GM18499 (cell line): ENCODE data around the gene DDAH1.

Experiments used
- ATAC-seq: cut with Tn5 transposase; IDR thresholded peaks from one replicate; pipeline ENCODE4 v1.9.1; 2021; ENCODE audit warnings: moderate number of reproducible peaks; ENCODE audit not compliant: insufficient read depth, unreplicated experiment

The DDAH1 gene

DNA sequence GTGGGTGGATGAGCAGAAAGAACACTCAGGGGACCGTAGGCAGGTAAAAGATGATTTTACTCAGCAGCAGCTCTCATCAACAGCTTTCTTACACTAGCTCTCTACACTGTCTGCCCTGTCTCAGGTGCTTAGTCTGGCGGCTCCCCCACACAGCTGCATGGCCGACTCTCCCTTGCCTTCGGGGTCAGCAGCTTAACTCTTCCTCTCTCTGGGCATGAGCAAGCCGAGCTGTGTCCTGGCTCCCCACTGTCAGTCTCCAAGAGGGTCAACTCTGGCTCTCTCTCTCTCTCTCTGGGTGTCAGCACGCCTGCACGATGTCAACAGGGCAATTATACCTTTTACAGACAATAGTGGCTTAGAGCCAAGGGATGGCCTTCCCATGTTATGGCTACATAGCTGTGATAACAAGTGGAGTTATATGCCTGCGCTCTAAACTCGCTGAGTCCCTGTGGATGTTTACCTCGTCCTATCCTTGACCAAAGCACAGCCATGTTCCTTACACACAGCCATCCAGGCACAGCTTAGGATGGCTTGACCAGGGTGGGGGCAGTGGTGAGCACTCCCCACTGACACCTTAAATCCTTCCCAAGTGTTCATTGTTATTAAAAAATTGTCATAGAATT, 185.4 kb downstream of the DDAH1 start:
- ATAC-seq, result no peak

DNA sequence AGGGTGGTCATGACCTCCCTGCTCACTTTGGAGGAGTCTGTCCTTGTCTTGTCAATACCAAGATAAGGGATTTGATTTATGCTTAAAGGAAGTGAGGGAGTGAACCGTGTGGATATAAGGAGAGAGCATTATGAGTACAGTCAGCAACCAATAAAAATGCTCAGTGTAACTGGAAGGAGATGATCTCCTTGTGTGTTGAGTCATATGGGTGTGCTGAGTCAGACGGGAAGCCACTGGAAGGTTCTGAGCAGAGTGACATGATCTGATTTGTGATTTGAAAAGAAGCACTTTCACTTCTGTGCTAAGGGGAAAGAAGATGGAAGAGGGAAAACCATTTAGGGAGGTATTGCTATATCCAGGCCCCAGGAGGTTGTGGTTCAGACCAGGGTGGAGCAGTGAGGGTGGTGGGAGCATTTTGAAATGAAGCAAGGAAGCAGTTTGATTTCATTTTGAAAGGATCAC, 186.1 kb downstream of the DDAH1 start:
- ATAC-seq, result peak; percentile 29

DNA sequence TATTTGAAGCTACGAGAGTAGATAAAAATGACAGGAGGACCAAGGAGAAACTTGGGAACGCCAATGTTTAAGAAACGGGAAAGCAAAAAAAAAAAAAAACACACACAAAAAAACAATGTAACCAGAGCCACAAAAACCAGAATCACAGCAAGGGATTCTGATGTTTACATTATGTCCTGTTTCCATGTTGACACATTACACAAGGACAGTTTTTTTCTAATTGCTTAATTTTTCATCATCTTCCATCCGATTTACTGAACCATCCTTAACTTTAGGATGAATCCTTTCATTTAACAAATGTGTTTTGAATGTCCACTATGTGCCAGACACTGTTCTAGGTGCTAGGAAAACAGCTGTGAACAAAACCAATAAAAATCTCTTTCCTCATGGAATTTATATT, 187.2 kb downstream of the DDAH1 start:
- no peak for ATAC-seq

DNA sequence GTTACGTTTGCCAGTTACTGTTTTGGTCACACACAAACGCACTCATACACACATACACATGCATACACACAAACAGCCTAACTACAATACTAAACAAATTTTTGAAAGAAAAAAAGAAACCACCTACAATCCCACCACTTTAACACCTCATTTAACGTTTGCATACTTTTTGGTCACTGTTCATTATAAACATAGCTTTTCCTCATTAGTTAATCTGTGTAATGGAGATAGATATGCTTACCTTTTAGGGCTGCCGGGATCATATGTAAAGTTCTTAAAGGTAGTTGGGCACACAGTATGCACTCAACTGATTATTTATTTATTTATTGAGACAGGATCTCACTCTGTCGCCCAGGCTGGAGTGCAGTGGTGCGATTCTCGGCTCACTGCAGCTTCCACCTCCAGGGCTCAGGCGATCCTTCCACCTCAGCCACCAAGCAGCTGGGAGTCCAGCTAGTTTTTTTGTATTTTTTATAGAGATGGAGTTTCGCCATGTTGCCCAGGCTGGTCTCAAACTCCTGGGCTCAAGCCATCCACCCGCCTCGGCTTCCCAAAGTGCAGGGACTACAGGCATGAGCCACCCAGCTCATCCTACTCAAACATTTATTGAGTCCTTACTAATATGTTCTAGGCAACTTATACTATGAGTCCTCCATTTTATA, 187.8 kb downstream of the DDAH1 start:
- no peak for ATAC-seq

DNA sequence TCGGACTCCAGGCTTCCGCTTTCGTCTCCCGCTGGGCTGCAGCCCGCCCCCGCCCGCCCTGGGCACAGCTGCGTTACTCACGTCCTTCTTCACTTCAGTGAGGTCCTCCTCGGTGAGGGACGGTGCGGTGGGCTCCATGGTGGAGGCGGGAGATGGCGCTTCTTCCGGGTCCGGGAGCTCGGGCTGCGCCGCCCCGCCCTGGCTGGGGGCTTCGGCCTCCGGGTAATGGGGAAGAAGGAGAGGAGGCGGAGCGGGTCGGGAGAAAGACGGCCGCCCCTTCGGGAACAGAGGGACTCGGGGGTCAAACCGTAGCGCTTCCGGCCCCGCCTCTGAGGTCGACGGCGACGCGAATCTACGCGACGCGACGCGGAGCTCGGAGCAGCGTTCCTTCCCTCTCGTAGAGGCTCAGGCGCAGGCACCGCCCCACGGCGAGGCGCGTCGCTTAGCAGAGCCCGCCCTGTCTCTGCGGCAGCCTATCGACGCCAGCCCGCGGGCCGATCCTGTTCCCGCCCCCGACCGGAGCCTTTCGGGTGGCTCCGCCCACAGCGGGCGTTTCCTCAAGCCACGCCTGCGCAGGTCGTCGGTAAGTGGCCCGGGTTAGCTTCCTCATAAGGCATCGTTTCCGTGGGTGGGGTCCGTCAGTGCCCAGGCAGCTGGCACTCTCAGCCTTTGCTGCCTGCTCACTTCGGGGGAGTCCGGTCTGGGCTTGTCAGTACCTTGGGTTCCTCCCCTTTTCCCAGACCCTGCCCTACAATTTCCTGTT, 188.6 kb downstream of the DDAH1 start, which contains the start of gene BCL10:
Gene BCL10, minus strand, starts transcription at position 418 of the 763 bp plus-strand sequence. Its CDS starts 280 bp downstream, at position 138.
- peak; percentile 83 for ATAC-seq

DNA sequence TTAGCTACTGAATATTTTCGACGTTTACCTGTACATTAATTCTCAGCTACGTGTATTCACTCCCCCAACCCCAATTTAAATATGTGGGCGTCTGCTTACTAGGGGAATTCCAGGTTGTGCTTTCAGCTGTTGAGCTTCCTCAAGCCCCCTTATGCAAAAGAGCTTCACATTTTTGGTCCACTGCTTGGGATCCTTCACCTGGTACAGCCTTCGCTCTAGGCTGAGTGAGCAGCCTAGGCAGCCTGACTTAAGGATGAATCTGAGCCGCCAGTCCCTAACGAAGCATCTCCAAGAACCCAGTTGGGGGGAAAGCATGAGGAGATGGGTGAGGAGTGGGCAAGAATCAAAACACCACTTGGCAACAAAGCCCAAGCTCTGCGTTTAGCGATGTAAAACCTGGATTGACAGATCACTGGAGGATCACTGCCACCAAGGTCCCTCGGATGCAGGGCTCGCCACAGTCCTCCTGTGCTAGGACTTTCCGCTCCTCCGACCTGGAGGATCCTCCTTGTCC, 189.2 kb downstream of the DDAH1 start:
- no peak for ATAC-seq

DNA sequence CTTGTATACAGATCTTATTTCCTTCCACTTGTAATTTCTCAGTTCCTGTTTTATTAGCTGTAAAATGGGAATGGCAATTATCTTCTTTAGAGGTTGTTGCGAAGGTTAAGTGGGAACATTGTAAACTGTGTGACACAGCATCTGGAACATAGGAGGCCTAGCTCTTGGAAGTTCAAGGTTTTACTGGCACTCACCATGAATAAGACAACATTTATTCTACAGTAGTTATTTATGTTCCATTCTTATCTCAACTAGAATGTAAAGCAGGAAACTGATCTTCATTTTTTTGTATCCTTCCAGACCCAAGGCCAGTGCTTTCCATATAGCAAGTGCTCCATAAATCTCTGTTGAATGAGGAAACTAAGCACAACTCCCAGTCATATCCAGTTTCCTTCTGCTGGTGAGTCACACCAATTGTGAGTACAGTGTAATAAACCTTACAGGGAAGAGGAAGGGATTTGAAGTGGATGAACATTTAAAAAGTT, 189.9 kb downstream of the DDAH1 start:
- ATAC-seq, result no peak

DNA sequence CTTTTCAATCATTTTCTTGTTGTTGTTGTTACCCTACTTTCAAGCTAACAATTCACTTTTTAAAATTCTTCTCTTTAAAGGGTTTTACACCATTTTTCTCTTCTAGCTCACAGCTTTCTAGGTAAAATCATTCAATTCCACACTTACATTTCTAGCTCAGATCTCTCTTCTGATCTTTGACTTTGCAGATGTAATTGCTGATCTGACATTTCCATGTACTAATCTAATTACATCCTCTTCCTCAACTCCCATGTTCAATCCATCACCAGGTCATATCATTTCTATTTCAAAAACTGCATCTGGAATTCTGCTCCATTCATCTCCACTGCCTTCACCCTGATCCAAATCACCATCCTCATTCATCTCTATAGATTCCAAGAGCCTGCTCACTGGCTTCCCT, 191.6 kb downstream of the DDAH1 start:
- no peak for ATAC-seq

DNA sequence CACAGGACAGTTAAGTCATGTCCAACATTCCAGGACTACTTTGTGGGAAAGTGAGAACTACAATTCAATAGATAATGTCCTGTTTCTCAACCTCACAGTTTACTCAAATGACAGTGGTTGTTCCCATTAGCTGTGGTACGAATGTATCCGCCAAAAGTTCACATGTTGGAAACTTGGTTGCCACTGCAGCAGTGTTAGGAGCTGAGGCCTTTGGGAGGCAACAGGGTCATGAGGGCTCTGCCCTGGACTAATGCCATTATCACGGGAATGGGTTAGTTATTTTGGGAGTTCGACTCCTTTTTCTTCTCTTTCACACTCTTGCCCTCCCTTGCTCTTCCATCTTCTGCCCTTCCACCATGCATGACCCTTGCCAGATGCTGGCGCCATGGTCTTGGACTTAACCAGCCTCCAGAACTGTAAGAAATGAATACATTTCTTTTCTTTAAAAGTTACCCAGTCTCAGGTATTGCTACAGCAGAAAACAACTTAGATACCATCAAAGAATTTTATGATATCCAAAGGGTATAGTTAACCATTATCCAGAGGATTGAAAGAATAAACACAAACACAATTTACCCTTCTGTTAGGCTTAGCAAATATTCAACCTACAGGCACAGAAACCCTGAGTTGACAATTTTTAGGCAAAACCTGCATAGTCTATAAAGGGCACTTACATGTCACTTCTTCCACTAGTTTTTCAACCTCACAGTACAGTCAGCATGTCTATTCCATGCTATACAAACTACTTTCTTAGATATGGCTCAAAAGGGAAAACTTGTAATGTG, 196.0 kb downstream of the DDAH1 start:
- no peak for ATAC-seq
